ENCODE results near the gene AGAP1. TPM values are rescaled to one million over a fixed set of nuclear protein-coding genes. Genes with fewer than 3 reads are reported as not detected.

The AGAP1 gene
- total RNA-seq, 2 experiments from 2014 or later = not detected

GRCh38 chr2:235728800-235729556 lies 235.1 kb downstream of the AGAP1 start:
- TF ChIP-seq EZH2phosphoT487 (IDR thresholded peaks at IDR 0.05; ENCODE audit: borderline replicate concordance, low read depth, low read length) (no peak), CTCF (conservative IDR thresholded peaks at IDR 0.05; ENCODE audit: low read length) (no peak)
- no peak overlapping the region for H3K4me3 ChIP-seq (ENCODE audit: low read depth, low read length, poor library complexity, severe bottlenecking)
- no peaks in the 10 kb centered on the region for H3K36me3 ChIP-seq (ENCODE audit: insufficient read depth, low read length)
- no peak overlapping the region for H3K4me2 ChIP-seq (ENCODE audit: low read length)
- H4K20me1 ChIP-seq (ENCODE audit: insufficient read depth, low read length) = no peaks in the 10 kb centered on the region; the same call in 1 of the 2 replicates
- intact Hi-C loops (cut with micrococcal nuclease; ENCODE audit: unreplicated experiment) = no loop called here
- BruUV-seq (replicated peaks) = no TSS peak
- ChIA-PET POLR2A (no interaction called here), CTCF (ENCODE audit: unreplicated experiment) (no interaction called here)
- H3K9me3 ChIP-seq (ENCODE audit: low read length) = no peaks in the 10 kb centered on the region
- no peak overlapping the region for H3K27ac ChIP-seq (ENCODE audit: low read depth, low read length, poor library complexity, severe bottlenecking)
- no peak overlapping the region for H2AFZ ChIP-seq (ENCODE audit: low read length)
- H3K4me1 ChIP-seq (ENCODE audit: insufficient read depth, low read length, poor library complexity, severe bottlenecking) = no peaks in the 10 kb centered on the region
- no peaks in the 10 kb centered on the region for H3K79me2 ChIP-seq (ENCODE audit: insufficient read depth, low read depth, low read length)
- H3K9me2 ChIP-seq (ENCODE audit: insufficient read depth, low read length) = no peaks in the 10 kb centered on the region
- DNase-seq (ENCODE audit: low spot score) = no peak

- Histone ChIP-seq H3K36me3 (ENCODE audit: insufficient read depth, low read length) (no peaks in the 10 kb centered on the region), H3K9me2 (ENCODE audit: insufficient read depth, low read length) (no peaks in the 10 kb centered on the region), H3K4me3 (ENCODE audit: low read depth, low read length, poor library complexity, severe bottlenecking) (no peak overlapping the region), H3K4me2 (ENCODE audit: low read length) (no peak overlapping the region), H3K4me1 (ENCODE audit: insufficient read depth, low read length, poor library complexity, severe bottlenecking) (no peaks in the 10 kb centered on the region), H3K79me2 (ENCODE audit: insufficient read depth, low read depth, low read length) (no peaks in the 10 kb centered on the region), H3K9me3 (ENCODE audit: low read length) (no peaks in the 10 kb centered on the region), H4K20me1 (ENCODE audit: insufficient read depth, low read length) (no peaks in the 10 kb centered on the region; the same call in 1 of the 2 replicates), H2AFZ (ENCODE audit: low read length) (no peak overlapping the region), H3K27ac (ENCODE audit: low read depth, low read length, poor library complexity, severe bottlenecking) (no peak overlapping the region)
- ChIA-PET POLR2A (no interaction called here), CTCF (ENCODE audit: unreplicated experiment) (no interaction called here)
- intact Hi-C loops (cut with micrococcal nuclease; ENCODE audit: unreplicated experiment) = no loop called here
- no peak for DNase-seq (ENCODE audit: low spot score)
- no TSS peak for BruUV-seq (replicated peaks)
- TF ChIP-seq CTCF (conservative IDR thresholded peaks at IDR 0.05; ENCODE audit: low read length) (no peak), EZH2phosphoT487 (IDR thresholded peaks at IDR 0.05; ENCODE audit: borderline replicate concordance, low read depth, low read length) (no peak)
Measured at GRCh38 chr2:235729557-235729947, 235.7 kb downstream of the AGAP1 start.

- intact Hi-C loops (cut with micrococcal nuclease; ENCODE audit: unreplicated experiment) = no loop called here
- Histone ChIP-seq H3K9me3 (ENCODE audit: low read length) (no peaks in the 10 kb centered on the region), H3K27ac (ENCODE audit: low read depth, low read length, poor library complexity, severe bottlenecking) (no peak overlapping the region), H3K4me2 (ENCODE audit: low read length) (no peak overlapping the region), H3K36me3 (ENCODE audit: insufficient read depth, low read length) (no peaks in the 10 kb centered on the region), H3K9me2 (ENCODE audit: insufficient read depth, low read length) (no peaks in the 10 kb centered on the region), H4K20me1 (ENCODE audit: insufficient read depth, low read length) (no peaks in the 10 kb centered on the region; the same call in 1 of the 2 replicates), H3K4me3 (ENCODE audit: low read depth, low read length, poor library complexity, severe bottlenecking) (no peak overlapping the region), H3K79me2 (ENCODE audit: insufficient read depth, low read depth, low read length) (no peaks in the 10 kb centered on the region), H3K4me1 (ENCODE audit: insufficient read depth, low read length, poor library complexity, severe bottlenecking) (no peaks in the 10 kb centered on the region), H2AFZ (ENCODE audit: low read length) (no peak overlapping the region)
- ChIA-PET POLR2A (no interaction called here), CTCF (ENCODE audit: unreplicated experiment) (no interaction called here)
- DNase-seq (ENCODE audit: low spot score) = no peak
- no peak for TF ChIP-seq CTCF (conservative IDR thresholded peaks at IDR 0.05; ENCODE audit: low read length)
- no peak for TF ChIP-seq EZH2phosphoT487 (IDR thresholded peaks at IDR 0.05; ENCODE audit: borderline replicate concordance, low read depth, low read length)
- no TSS peak for BruUV-seq (replicated peaks)
Measured at GRCh38 chr2:235730115-235730514, 236.3 kb downstream of the AGAP1 start.

Measured in OCI-LY7 (cell line).